T-cell (primary cell): ENCODE measurements around the gene TCEA3. TPM values are rescaled to one million over a fixed set of nuclear protein-coding genes. Genes with fewer than 3 reads are reported as not detected.

Experiments
- ATAC-seq, 4 experiments: fragments of 200-7000 bp in 3 of 4; fragments of 150-1000 bp in 1 of 4; cut with Tn5 transposase; replicated peaks in 1 of 4; 1 replicate in 3 of 4; 2 replicates in 1 of 4; pipeline ENCODE4 v1.10.0; 2021; ENCODE audit warnings: moderate library complexity in 3 of 4, mild to moderate bottlenecking in 2 of 4, moderate number of reproducible peaks in 1 of 4
- CTCF ChIA-PET, 2 donors: fragments of 300-600 bp; sonication (Branson Sonifier 250); formaldehyde crosslinking; loops; one replicate each; lab custom pipeline; 2022; ENCODE audit warnings: antibody characterized with exemption in 2 of 2; lab: Charles Lee
- POLR2A ChIA-PET, 2 donors: fragments of 300-600 bp; sonication (Branson Sonifier 250); formaldehyde crosslinking; loops; one replicate each; lab custom pipeline; 2022; ENCODE audit warnings: antibody characterized with exemption in 2 of 2; lab: Charles Lee
- DNase-seq, 35 experiments: peaks; one replicate each; pipeline versions ENCODE4 v3.0.0 to v3.0.0-alpha.2; 2013 to 2023
- H3K27ac ChIP-seq: one replicate; pipeline ENCODE4 v1.5.1; 2013; ENCODE audit warnings: low read length
- H3K27me3 ChIP-seq, 2 experiments: replicated peaks in 1 of 2; 1 replicate in 1 of 2; 2 replicates in 1 of 2; pipeline versions ENCODE4 v1.6.1 to v1.7.0; 2013; ENCODE audit warnings: low read length in 1 of 2, mixed read lengths in 1 of 2; ENCODE audit not compliant: control insufficient read depth in 2 of 2, insufficient read depth in 2 of 2; ENCODE audit errors: extremely low read depth in 1 of 2
- H3K36me3 ChIP-seq, 2 donors: 1 replicate in 1 of 2; 2 replicates in 1 of 2; pipeline versions ENCODE4 v1.6.1 to v1.7.0; 2013; ENCODE audit warnings: low read length in 1 of 2; ENCODE audit not compliant: control insufficient read depth in 2 of 2, insufficient read depth in 1 of 2; ENCODE audit errors: extremely low read depth in 1 of 2
- H3K4me1 ChIP-seq, 2 experiments: 1 replicate in 1 of 2; 2 replicates in 1 of 2; pipeline versions ENCODE4 v1.6.1 to v1.7.0; 2013; ENCODE audit warnings: low read length in 2 of 2, mixed read lengths in 1 of 2; ENCODE audit not compliant: insufficient read depth in 2 of 2, control insufficient read depth in 1 of 2; ENCODE audit errors: extremely low read depth in 1 of 2
- H3K4me3 ChIP-seq, 2 donors: 1 replicate in 1 of 2; 2 replicates in 1 of 2; pipeline versions ENCODE4 v1.5.1 to v1.7.0; 2013; ENCODE audit warnings: mild to moderate bottlenecking in 2 of 2, low read length in 1 of 2, moderate library complexity in 1 of 2; ENCODE audit not compliant: control insufficient read depth in 1 of 2; ENCODE audit errors: extremely low read depth in 1 of 2
- H3K9me3 ChIP-seq: 2 replicates; pipeline ENCODE4 v1.7.0; 2013
- H3K27ac Mint-ChIP-seq, 2 donors: one replicate each; pipeline ENCODE4 v1.8.0; 2020 to 2021; ENCODE audit warnings: mild to moderate bottlenecking in 2 of 2, mixed read lengths in 2 of 2
- H3K27me3 Mint-ChIP-seq, 2 donors: one replicate each; pipeline ENCODE4 v1.8.0; 2021 to 2022; ENCODE audit warnings: mixed read lengths in 2 of 2
- H3K36me3 Mint-ChIP-seq: one replicate; pipeline ENCODE4 v1.8.0; 2021; ENCODE audit warnings: mixed read lengths
- H3K4me1 Mint-ChIP-seq, 3 donors: one replicate each; pipeline ENCODE4 v1.8.0; 2020 to 2022; ENCODE audit warnings: mixed read lengths in 3 of 3, mild to moderate bottlenecking in 1 of 3
- H3K4me3 Mint-ChIP-seq, 3 donors: one replicate each; pipeline ENCODE4 v1.8.0; 2020 to 2022; ENCODE audit warnings: mild to moderate bottlenecking in 3 of 3, mixed read lengths in 3 of 3, moderate library complexity in 3 of 3
- H3K9me3 Mint-ChIP-seq, 3 donors: one replicate each; pipeline ENCODE4 v1.8.0; 2020 to 2022; ENCODE audit warnings: mixed read lengths in 3 of 3
- WGBS: methylation state at CpG from one replicate; pipeline ENCODE4 v1.1.5; 2013; ENCODE audit warnings: missing lambda C conversion rate; ENCODE audit not compliant: insufficient coverage; 5-methylcytosine and 5-hydroxymethylcytosine counted together
- total RNA-seq, 35 experiments: library from RNA in 6 of 35; stranded (reverse) in 6 of 35; fragments of 120-200 nt in 1 of 35; gene quantifications; one replicate each; pipeline versions ENCODE4 v1.2.1 to v1.2.4 and lab custom pipeline; 2013 to 2026

The TCEA3 gene
- total RNA-seq, 5 donors from 2014 or later (not counting 1 experiment from before 2014, with no cell fraction given): 16.1 to 39.9 (median 32.4) TPM

- DNase-seq (no peak), ATAC-seq (no peak)
- H3K27ac ChIP-seq: no peak overlapping the region
- no peak overlapping the region for H3K4me3 ChIP-seq
- peaks cover 0 to 6% of the 10 kb centered on the region in 2 donors for H3K27me3 Mint-ChIP-seq
- peaks cover 29 to 35% (median 31%) of the 10 kb centered on the region in 3 donors for H3K4me1 Mint-ChIP-seq
- no peaks in the 10 kb centered on the region for H3K9me3 Mint-ChIP-seq
- H3K27me3 ChIP-seq: peaks cover 0 to 37% of the 10 kb centered on the region in 2 experiments
- H3K4me1 ChIP-seq: peaks cover 19 to 35% of the 10 kb centered on the region in 2 experiments
- no peaks in the 10 kb centered on the region for H3K9me3 ChIP-seq
- H3K27ac Mint-ChIP-seq: peak overlapping the region in 1 of 2 donors; percentile 2
- ChIA-PET POLR2A (no interaction called here), CTCF (interaction anchor here in 1 of 2 donors (1.1 kb wide), 1 partner anchor 17 kb away, joined by 3 read pairs; no protein-coding TSS in a partner anchor)
- H3K36me3 ChIP-seq: no peaks in the 10 kb centered on the region
- H3K36me3 Mint-ChIP-seq: no peaks in the 10 kb centered on the region
- WGBS: no CpG with 5 or more reads among the region's 3 CpGs
- no peak overlapping the region for H3K4me3 Mint-ChIP-seq
These were observed 3.2 kb downstream of the TCEA3 start for GRCh38 chr1:23421343-23421742.

- Histone ChIP-seq H3K4me1 (peaks cover 19 to 35% of the 10 kb centered on the region in 2 experiments), H3K27me3 (peaks cover 0 to 32% of the 10 kb centered on the region in 2 experiments), H3K9me3 (no peaks in the 10 kb centered on the region), H3K4me3 (no peak overlapping the region), H3K36me3 (no peaks in the 10 kb centered on the region), H3K27ac (no peak overlapping the region)
- ChIA-PET POLR2A (no interaction called here), CTCF (no interaction called here)
- WGBS: 89% methylated on average over 3 of the region's 3 CpGs
- Mint-ChIP-seq H3K36me3 (no peaks in the 10 kb centered on the region), H3K27ac (peak overlapping the region in 1 of 2 donors; percentile 44), H3K4me3 (no peak overlapping the region), H3K9me3 (no peaks in the 10 kb centered on the region), H3K27me3 (peaks cover 0 to 3% of the 10 kb centered on the region in 2 donors), H3K4me1 (peaks cover 29 to 35% (median 31%) of the 10 kb centered on the region in 3 donors)
- no peak for ATAC-seq
- DNase-seq: no peak
These were observed 3.8 kb downstream of the TCEA3 start for GRCh38 chr1:23420778-23421177.

GRCh38 chr1:23419180-23419579 is 5.4 kb downstream of the TCEA3 start:
- CTCF ChIA-PET: interaction anchor here in 1 of 2 donors (0.5 kb wide), 1 partner anchor 15 kb away, joined by 3 read pairs; no protein-coding TSS in a partner anchor
- Mint-ChIP-seq H3K9me3 (no peaks in the 10 kb centered on the region), H3K27me3 (peaks cover 0 to 1% of the 10 kb centered on the region in 2 donors), H3K27ac (no peak overlapping the region), H3K4me1 (peaks cover 28 to 32% (median 29%) of the 10 kb centered on the region in 3 donors), H3K36me3 (no peaks in the 10 kb centered on the region), H3K4me3 (no peak overlapping the region)
- Histone ChIP-seq H3K4me3 (no peak overlapping the region), H3K27me3 (peaks cover 0 to 18% of the 10 kb centered on the region in 2 experiments), H3K4me1 (peaks cover 19 to 25% of the 10 kb centered on the region in 2 experiments), H3K9me3 (no peaks in the 10 kb centered on the region), H3K27ac (no peak overlapping the region), H3K36me3 (no peaks in the 10 kb centered on the region)
- WGBS: no CpG with 5 or more reads among the region's 6 CpGs
- DNase-seq (no peak), ATAC-seq (no peak)
- POLR2A ChIA-PET: no interaction called here

GRCh38 chr1:23417570-23417969 is 7.0 kb downstream of the TCEA3 start:
- Mint-ChIP-seq H3K27me3 (no peaks in the 10 kb centered on the region), H3K4me1 (peaks cover 16 to 20% (median 18%) of the 10 kb centered on the region in 3 donors), H3K27ac (no peak overlapping the region), H3K4me3 (no peak overlapping the region), H3K9me3 (no peaks in the 10 kb centered on the region), H3K36me3 (no peaks in the 10 kb centered on the region)
- no peaks in the 10 kb centered on the region for H3K36me3 ChIP-seq
- no peak for ATAC-seq
- ChIA-PET POLR2A (no interaction called here), CTCF (no interaction called here)
- no peak overlapping the region for H3K27ac ChIP-seq
- 90% methylated on average over 2 of the region's 3 CpGs for WGBS
- no peak for DNase-seq
- H3K4me1 ChIP-seq: peaks cover 10% of the 10 kb centered on the region in 2 experiments
- H3K27me3 ChIP-seq: peaks cover 0 to 3% of the 10 kb centered on the region in 2 experiments
- no peak overlapping the region for H3K4me3 ChIP-seq
- H3K9me3 ChIP-seq: no peaks in the 10 kb centered on the region

- ATAC-seq: no peak
- H3K27me3 Mint-ChIP-seq: no peaks in the 10 kb centered on the region
- ChIA-PET POLR2A (no interaction called here), CTCF (interaction anchor here in 1 of 2 donors (0.6 kb wide), 1 partner anchor 122 kb away, joined by 5 read pairs; no protein-coding TSS in a partner anchor)
- WGBS: no CpG with 5 or more reads among the region's 4 CpGs
- no peaks in the 10 kb centered on the region for H3K9me3 Mint-ChIP-seq
- no peaks in the 10 kb centered on the region for H3K36me3 ChIP-seq
- H3K27ac Mint-ChIP-seq: no peak overlapping the region
- DNase-seq: no peak
- H3K9me3 ChIP-seq: no peaks in the 10 kb centered on the region
- no peaks in the 10 kb centered on the region for H3K36me3 Mint-ChIP-seq
- H3K4me1 Mint-ChIP-seq: peaks cover 10 to 14% (median 12%) of the 10 kb centered on the region in 3 donors
- H3K4me1 ChIP-seq: peaks cover 3 to 4% of the 10 kb centered on the region in 2 experiments
- H3K4me3 ChIP-seq: no peak overlapping the region
- H3K27ac ChIP-seq: no peak overlapping the region
- H3K27me3 ChIP-seq: no peaks in the 10 kb centered on the region
- H3K4me3 Mint-ChIP-seq: no peak overlapping the region
These were observed 7.6 kb downstream of the TCEA3 start for GRCh38 chr1:23416964-23417363.

GRCh38 chr1:23408797-23409290 is 15.7 kb downstream of the TCEA3 start:
- Mint-ChIP-seq H3K36me3 (peaks cover 3% of the 10 kb centered on the region), H3K27ac (no peak overlapping the region), H3K9me3 (no peaks in the 10 kb centered on the region), H3K27me3 (no peaks in the 10 kb centered on the region), H3K4me3 (no peak overlapping the region), H3K4me1 (peaks cover 7 to 8% (median 7%) of the 10 kb centered on the region in 3 donors)
- Histone ChIP-seq H3K27me3 (no peaks in the 10 kb centered on the region), H3K27ac (no peak overlapping the region), H3K4me3 (no peak overlapping the region), H3K36me3 (peaks cover 0 to 4% of the 10 kb centered on the region in 2 donors), H3K9me3 (no peaks in the 10 kb centered on the region), H3K4me1 (peaks cover 0 to 3% of the 10 kb centered on the region in 2 experiments)
- 80% methylated on average over 1 of the region's 7 CpGs for WGBS
- ChIA-PET CTCF (no interaction called here), POLR2A (interaction anchor here in 1 of 2 donors (0.6 kb wide), 1 partner anchor 274 kb away, joined by 3 read pairs; no protein-coding TSS in a partner anchor)
- DNase-seq (no peak), ATAC-seq (no peak)
